Measurements from ENCODE around the gene MYH9. TPM values are rescaled to one million over a fixed set of nuclear protein-coding genes. Genes with fewer than 3 reads are reported as not detected.

The MYH9 gene
- total RNA-seq, 4 donors from 2014 or later: 215 to 1,171 (median 400) TPM

GRCh38 chr22:36331306-36331911, 56.4 kb downstream of the MYH9 start:
- Histone ChIP-seq H3K4me1 (peaks cover 61 to 75% of the 10 kb centered on the region in 2 donors), H3K27ac (peak overlapping the region; percentile 95 to 100), H3K4me3 (no peak overlapping the region), H3K36me3 (no peaks in the 10 kb centered on the region), H3K27me3 (no peaks in the 10 kb centered on the region), H3K9me3 (no peaks in the 10 kb centered on the region)
- TF ChIP-seq CTCF (IDR thresholded peaks at IDR 0.05): peak in 1 of 4 experiments; percentile 3
- TF ChIP-seq POLR2A (IDR thresholded peaks at IDR 0.05): peak; percentile 71 to 88
- peak; percentile 85 to 94 for DNase-seq
- intact Hi-C loops (cut with DNase I; ENCODE audit: low total_unique reads): loop anchor here (5.0 kb wide), 1 partner anchor 56 kb away; the partner anchor contains the start of gene MYH9

- Histone ChIP-seq H3K4me1 (peaks cover 60 to 73% of the 10 kb centered on the region in 2 donors), H3K36me3 (no peaks in the 10 kb centered on the region), H3K4me3 (no peak overlapping the region), H3K9me3 (no peaks in the 10 kb centered on the region), H3K27me3 (no peaks in the 10 kb centered on the region), H3K27ac (peak overlapping the region; percentile 95 to 100)
- intact Hi-C loops (cut with DNase I; ENCODE audit: low total_unique reads): loop anchor here (5.0 kb wide), 1 partner anchor 57 kb away; the partner anchor contains the start of gene MYH9
- TF ChIP-seq POLR2A (IDR thresholded peaks at IDR 0.05): no peak
- peak in 1 of 4 experiments; percentile 5 for TF ChIP-seq CTCF (IDR thresholded peaks at IDR 0.05)
- DNase-seq: peak; percentile 69 to 79
Observed at GRCh38 chr22:36330655-36331305, 57.0 kb downstream of the MYH9 start.

- peak overlapping the region; percentile 95 to 100 for H3K27ac ChIP-seq
- TF ChIP-seq POLR2A (IDR thresholded peaks at IDR 0.05) (no peak), CTCF (IDR thresholded peaks at IDR 0.05) (no peak)
- H3K9me3 ChIP-seq: no peaks in the 10 kb centered on the region
- H3K4me1 ChIP-seq: peaks cover 65 to 73% of the 10 kb centered on the region in 2 donors
- H3K36me3 ChIP-seq: no peaks in the 10 kb centered on the region
- no peak for DNase-seq
- no peak overlapping the region for H3K4me3 ChIP-seq
- H3K27me3 ChIP-seq: no peaks in the 10 kb centered on the region
- intact Hi-C loops (cut with DNase I; ENCODE audit: low total_unique reads): loop anchor here (5.0 kb wide), 1 partner anchor 57 kb away; the partner anchor contains the start of gene MYH9
Observed at GRCh38 chr22:36330127-36330526, 57.6 kb downstream of the MYH9 start.

GRCh38 chr22:36329254-36330078, 58.3 kb downstream of the MYH9 start:
- peak; percentile 81 to 88 for DNase-seq
- H3K4me1 ChIP-seq: peaks cover 63 to 75% of the 10 kb centered on the region in 2 donors

More at GRCh38 chr22:36329254-36330078, 58.3 kb downstream of the MYH9 start:
- intact Hi-C loops (cut with DNase I; ENCODE audit: low total_unique reads): loop anchor here (5.0 to 10.0 kb wide), 2 partner anchors 58 to 135 kb away; partner anchors contain the start of gene MYH9
- H3K27me3 ChIP-seq: no peaks in the 10 kb centered on the region
- no peaks in the 10 kb centered on the region for H3K9me3 ChIP-seq
- peak overlapping the region; percentile 95 to 100 for H3K27ac ChIP-seq
- TF ChIP-seq POLR2A (IDR thresholded peaks at IDR 0.05) (peak; percentile 63 to 71), CTCF (IDR thresholded peaks at IDR 0.05) (peak in 1 of 4 experiments; percentile 8)
- H3K36me3 ChIP-seq: no peaks in the 10 kb centered on the region
- H3K4me3 ChIP-seq: no peak overlapping the region
